T-helper 1 cell (primary cell): ENCODE data around the gene NKRF.
A peak's percentile ranks its signal among the peaks of the same experiment; 100 is the strongest.

Experiments used
- DNase-seq, 5 donors: peaks; one replicate each; pipeline ENCODE4 v3.0.0-alpha.2; 2012 to 2020

NKRF gene

GRCh38 chrX:119607018-119607389, 780 bp upstream of the NKRF start:
- no peak for DNase-seq

- DNase-seq = peak; percentile 19 to 47 (median 32)
These were observed 552 bp downstream of the NKRF start for GRCh38 chrX:119605464-119606279.

- no peak for DNase-seq
These were observed 1.3 kb downstream of the NKRF start for GRCh38 chrX:119604766-119605463.

GRCh38 chrX:119602701-119603255, 3.4 kb downstream of the NKRF start:
- DNase-seq = no peak

- DNase-seq = no peak
These were observed 16.4 kb downstream of the NKRF start for GRCh38 chrX:119589810-119590209.

GRCh38 chrX:119583431-119584059, 22.7 kb downstream of the NKRF start:
- peak in 1 of 5 donors; percentile 17 for DNase-seq

- no peak for DNase-seq
These were observed 26.8 kb downstream of the NKRF start for GRCh38 chrX:119579414-119579813.

GRCh38 chrX:119574394-119575266, 31.6 kb downstream of the NKRF start, which contains the start of gene UBE2A:
Gene UBE2A (plus strand): TSS chrX:119574563. CDS start chrX:119574712, 149 bp downstream.
- DNase-seq = peak; percentile 76 to 91 (median 82)

- peak in 1 of 5 donors; percentile 1 for DNase-seq
These were observed 32.3 kb downstream of the NKRF start for GRCh38 chrX:119573840-119574393.

GRCh38 chrX:119573222-119573621, 33.0 kb downstream of the NKRF start:
- DNase-seq = no peak

GRCh38 chrX:119570351-119570835, 35.8 kb downstream of the NKRF start:
- no peak for DNase-seq

GRCh38 chrX:119565107-119565663, 41.0 kb downstream of the NKRF start, which contains the start of gene STEEP1:
Gene STEEP1 (minus strand): TSS chrX:119565409. CDS start chrX:119565355, 54 bp downstream.
- DNase-seq = peak; percentile 64 to 92 (median 75)

- no peak for DNase-seq
These were observed 53.7 kb downstream of the NKRF start for GRCh38 chrX:119552508-119552907.

GRCh38 chrX:119549327-119550016, 56.8 kb downstream of the NKRF start:
- no peak for DNase-seq

GRCh38 chrX:119541188-119541587, 65.0 kb downstream of the NKRF start:
- DNase-seq = no peak

GRCh38 chrX:119539872-119540271, 66.4 kb downstream of the NKRF start:
- no peak for DNase-seq
